Measurements from ENCODE around the gene HOOK2. TPM values are rescaled to one million over a fixed set of nuclear protein-coding genes. Genes with fewer than 3 reads are reported as not detected.
"Not testable (repeated sequence)": the region's sequence is repeated elsewhere in the genome, so short reads cannot be mapped to it uniquely, and the experiment has no call there.

Gene HOOK2
- total RNA-seq, 3 donors from 2014 or later: 52.2 to 91.9 (median 69.0) TPM

DNA sequence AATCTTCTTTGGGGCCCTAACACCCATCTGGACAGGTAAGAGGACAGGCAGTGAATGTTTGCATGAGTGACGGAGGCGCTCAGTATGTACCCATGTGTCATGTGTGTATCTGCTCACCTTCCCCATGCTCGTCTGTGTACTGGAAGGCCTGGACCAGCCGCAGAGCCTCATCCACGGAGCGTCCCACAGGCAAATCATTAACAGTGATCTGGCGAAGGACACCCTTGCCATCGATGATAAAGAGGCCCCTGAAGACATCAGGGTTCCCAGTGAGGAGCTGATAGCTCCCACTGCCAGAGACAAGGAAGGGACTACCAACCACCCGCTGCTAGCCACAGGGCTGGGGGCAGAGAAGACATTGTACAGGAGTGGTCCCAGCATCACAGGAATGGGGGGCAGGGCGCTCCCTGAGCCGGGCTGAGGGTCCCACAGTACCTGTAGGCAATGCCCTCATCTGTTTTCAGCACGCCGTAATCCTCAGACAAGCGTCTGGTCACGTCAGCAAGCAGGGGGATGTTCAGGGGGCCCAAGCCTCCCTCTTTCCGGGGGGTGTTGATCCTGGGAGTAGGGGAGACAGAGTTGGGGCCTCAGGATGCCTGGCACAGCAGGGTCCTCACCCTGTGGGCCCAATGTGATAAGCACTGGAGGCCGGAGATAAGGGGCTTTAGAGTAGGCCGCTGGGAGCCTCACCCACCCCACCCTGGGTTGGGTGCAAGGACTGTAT is 24.6 kb upstream of the HOOK2 start:
- no peak overlapping the region for H3K4me3 ChIP-seq
- intact Hi-C loops (cut with DNase I, micrococcal nuclease): loop anchor here (5.0 kb wide), 1 partner anchor 38 kb away; no protein-coding TSS in a partner anchor
- H3K9me3 ChIP-seq: no peaks in the 10 kb centered on the region
- DNase-seq (peak in 2 of 3 donors; percentile 35 to 43), ATAC-seq (no peak)
- no peaks in the 10 kb centered on the region for H3K36me3 ChIP-seq (ENCODE audit: low read depth)
- peaks cover 24% of the 10 kb centered on the region for H3K4me1 ChIP-seq (ENCODE audit: low read depth)
- TF ChIP-seq, protein P1, sequence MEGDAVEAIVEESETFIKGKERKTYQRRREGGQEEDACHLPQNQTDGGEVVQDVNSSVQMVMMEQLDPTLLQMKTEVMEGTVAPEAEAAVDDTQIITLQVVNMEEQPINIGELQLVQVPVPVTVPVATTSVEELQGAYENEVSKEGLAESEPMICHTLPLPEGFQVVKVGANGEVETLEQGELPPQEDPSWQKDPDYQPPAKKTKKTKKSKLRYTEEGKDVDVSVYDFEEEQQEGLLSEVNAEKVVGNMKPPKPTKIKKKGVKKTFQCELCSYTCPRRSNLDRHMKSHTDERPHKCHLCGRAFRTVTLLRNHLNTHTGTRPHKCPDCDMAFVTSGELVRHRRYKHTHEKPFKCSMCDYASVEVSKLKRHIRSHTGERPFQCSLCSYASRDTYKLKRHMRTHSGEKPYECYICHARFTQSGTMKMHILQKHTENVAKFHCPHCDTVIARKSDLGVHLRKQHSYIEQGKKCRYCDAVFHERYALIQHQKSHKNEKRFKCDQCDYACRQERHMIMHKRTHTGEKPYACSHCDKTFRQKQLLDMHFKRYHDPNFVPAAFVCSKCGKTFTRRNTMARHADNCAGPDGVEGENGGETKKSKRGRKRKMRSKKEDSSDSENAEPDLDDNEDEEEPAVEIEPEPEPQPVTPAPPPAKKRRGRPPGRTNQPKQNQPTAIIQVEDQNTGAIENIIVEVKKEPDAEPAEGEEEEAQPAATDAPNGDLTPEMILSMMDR (IDR thresholded peaks at IDR 0.05): no peak

DNA sequence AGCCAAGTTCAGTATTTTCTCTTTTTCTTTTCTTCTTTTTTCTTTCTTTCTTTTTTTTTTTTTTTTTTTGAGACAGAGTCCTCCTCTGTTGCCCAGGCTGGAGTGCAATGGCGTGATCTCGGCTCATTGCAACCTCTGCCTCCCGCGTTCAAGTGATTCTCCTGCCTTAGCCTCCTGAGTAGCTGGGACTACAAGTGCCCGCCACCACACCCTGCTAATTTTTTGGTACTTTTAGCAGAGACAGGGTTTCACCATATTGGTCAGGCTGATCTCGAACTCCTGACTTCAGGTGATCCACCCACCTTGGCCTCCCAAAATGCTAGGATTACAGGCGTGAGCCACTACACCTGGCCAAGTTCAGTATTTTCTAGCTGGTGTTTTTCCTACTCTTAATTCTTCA is 22.3 kb upstream of the HOOK2 start:
- not testable (repeated sequence) for H3K36me3 ChIP-seq (ENCODE audit: low read depth); DNase-seq; H3K4me3 ChIP-seq; ATAC-seq; H3K9me3 ChIP-seq
- peaks cover 28% of the 10 kb centered on the region for H3K4me1 ChIP-seq (ENCODE audit: low read depth)
- intact Hi-C loops (cut with DNase I, micrococcal nuclease): loop anchor here (2.0 to 5.0 kb wide), 2 partner anchors 21 to 35 kb away; no protein-coding TSS in a partner anchor

DNA sequence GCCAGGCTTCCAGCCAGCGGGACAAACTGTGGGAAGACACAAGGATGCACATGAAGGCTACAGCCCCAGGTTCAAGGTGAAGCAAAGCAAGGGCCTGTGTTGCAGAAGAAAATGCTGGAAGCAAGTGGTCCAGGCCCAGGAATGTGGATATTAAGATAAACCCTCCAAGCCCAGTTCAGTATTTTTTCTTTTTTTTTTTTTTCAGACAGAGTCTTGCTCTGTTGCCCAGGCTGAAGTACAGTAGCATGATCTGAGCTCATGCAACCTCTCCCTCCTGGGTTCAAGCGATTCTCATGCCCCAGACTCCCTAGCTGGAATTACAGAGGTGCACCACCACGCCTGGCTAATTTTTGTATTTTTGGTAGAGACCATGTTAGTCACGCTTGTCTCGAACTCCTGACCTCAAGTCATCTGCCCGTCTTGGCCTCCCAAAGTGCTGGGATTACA is 21.8 kb upstream of the HOOK2 start:
- ATAC-seq (no peak), DNase-seq (no peak)
- Histone ChIP-seq H3K4me3 (no peak overlapping the region), H3K36me3 (ENCODE audit: low read depth) (no peaks in the 10 kb centered on the region), H3K9me3 (no peaks in the 10 kb centered on the region), H3K4me1 (ENCODE audit: low read depth) (peaks cover 28% of the 10 kb centered on the region)
- intact Hi-C loops (cut with DNase I, micrococcal nuclease): loop anchor here (2.0 to 5.0 kb wide), 2 partner anchors 20 to 35 kb away; no protein-coding TSS in a partner anchor
- TF ChIP-seq, protein P1 (IDR thresholded peaks at IDR 0.05): no peak

DNA sequence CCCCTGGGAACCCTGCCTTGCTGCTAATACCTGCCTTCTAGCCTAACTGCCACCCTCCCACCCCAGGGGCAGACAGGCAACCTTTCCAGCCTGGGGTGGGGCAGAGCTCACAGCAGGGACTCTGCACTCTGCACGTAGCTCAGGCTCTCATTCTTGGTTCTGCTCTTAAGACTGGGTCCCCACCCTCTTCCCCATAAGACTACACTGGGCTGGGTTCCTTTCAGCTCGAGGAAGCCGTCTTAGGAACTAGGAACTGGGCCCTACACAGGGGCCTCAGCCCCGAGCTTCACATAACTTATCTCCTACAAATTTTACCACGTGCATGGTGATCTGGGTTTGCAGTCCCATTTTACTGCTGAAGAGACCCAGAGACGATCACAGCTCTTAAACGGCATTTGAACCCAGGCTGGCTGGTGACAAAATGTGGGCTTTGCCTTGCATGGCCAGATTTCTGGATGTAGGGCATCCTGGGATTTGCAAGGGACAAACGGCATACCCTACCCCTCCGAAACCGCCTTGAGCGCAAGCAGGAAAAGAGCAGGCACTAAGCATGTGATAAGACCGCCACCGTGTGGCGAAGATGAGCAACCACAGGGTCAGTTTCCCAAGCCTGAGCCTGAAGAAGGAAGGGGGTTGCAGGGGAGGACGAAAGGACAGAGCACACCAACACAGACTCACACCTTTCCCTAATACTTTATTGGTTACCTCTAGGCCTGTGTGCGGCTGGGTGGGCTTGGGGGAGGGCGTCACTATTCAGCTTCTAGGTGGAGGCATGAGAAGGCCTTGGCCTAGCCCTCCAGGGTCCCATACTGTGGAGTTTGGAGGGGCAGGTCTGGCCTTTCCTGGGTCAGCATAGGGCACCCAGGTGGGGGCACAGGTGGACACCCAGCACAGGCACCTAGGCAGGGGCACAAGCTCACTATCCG is 21.1 kb upstream of the HOOK2 start:
- TF ChIP-seq, protein P1 (IDR thresholded peaks at IDR 0.05): peak; percentile 86
- ATAC-seq (peak; percentile 43), DNase-seq (peak; percentile 78 to 79 (median 78))
- H3K36me3 ChIP-seq (ENCODE audit: low read depth): no peaks in the 10 kb centered on the region
- no peaks in the 10 kb centered on the region for H3K9me3 ChIP-seq
- peaks cover 28% of the 10 kb centered on the region for H3K4me1 ChIP-seq (ENCODE audit: low read depth)
- intact Hi-C loops (cut with DNase I, micrococcal nuclease): loop anchor here (2.0 to 5.0 kb wide), 2 partner anchors 20 to 34 kb away; no protein-coding TSS in a partner anchor
- H3K4me3 ChIP-seq: no peak overlapping the region

DNA sequence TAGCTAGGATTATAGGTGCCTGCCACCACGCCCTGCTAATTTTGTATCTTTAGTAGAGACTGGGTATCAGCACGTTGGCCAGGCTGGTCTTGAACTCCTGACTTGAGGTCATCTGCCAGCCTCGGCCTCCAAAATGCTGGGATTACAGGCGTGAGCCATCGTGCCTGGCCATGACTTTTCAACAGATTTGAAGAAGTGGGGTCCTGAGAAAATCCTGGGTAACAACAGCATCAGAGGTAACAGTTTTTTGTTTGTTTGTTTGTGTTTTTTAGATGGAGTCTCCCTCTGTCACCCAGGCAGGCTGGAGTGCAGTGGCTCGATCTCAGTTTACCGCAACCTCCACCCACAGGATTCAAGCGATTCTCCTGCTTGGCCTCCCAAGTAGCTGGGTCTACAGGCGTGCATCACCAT is 19.6 kb upstream of the HOOK2 start:
- peaks cover 28% of the 10 kb centered on the region for H3K4me1 ChIP-seq (ENCODE audit: low read depth)
- H3K9me3 ChIP-seq: no peaks in the 10 kb centered on the region
- H3K36me3 ChIP-seq (ENCODE audit: low read depth): no peaks in the 10 kb centered on the region
- H3K4me3 ChIP-seq: no peak overlapping the region
- peak in 2 of 3 donors; percentile 33 to 39 for DNase-seq
- no peak for ATAC-seq
- TF ChIP-seq, protein P1 (IDR thresholded peaks at IDR 0.05): no peak
- intact Hi-C loops (cut with DNase I, micrococcal nuclease): loop anchor here (5.0 kb wide), 1 partner anchor 33 kb away; no protein-coding TSS in a partner anchor
